Sigmoid colon (tissue), 7 donors: ENCODE measurements around the gene PAH. TPM values are rescaled to one million over a fixed set of nuclear protein-coding genes. Genes with fewer than 3 reads are reported as not detected.

Experiments used
- DNase-seq: peaks from one replicate; pipeline ENCODE4 v3.0.0-alpha.2; 2019
- H3K27ac ChIP-seq, 4 donors: fragments of 200-600 bp; sonication (generic); one replicate each; pipeline ENCODE4 v1.5.1; 2016 to 2019; ENCODE audit warnings: mild to moderate bottlenecking in 1 of 4
- H3K27me3 ChIP-seq, 3 donors: fragments of 200-600 bp; sonication (generic); one replicate each; pipeline ENCODE4 v1.5.1; 2019; ENCODE audit warnings: mild to moderate bottlenecking in 1 of 3
- H3K36me3 ChIP-seq, 4 donors: fragments of 200-600 bp; sonication (generic); one replicate each; pipeline ENCODE4 v1.5.1; 2016 to 2019
- H3K4me1 ChIP-seq, 4 donors: fragments of 200-600 bp; sonication (generic); one replicate each; pipeline ENCODE4 v1.5.1; 2017 to 2019
- H3K4me3 ChIP-seq, 4 donors: fragments of 200-600 bp; sonication (generic); one replicate each; pipeline ENCODE4 v1.5.1; 2017 to 2019; ENCODE audit warnings: mild to moderate bottlenecking in 2 of 4, moderate library complexity in 1 of 4
- H3K9me3 ChIP-seq, 4 donors: fragments of 200-600 bp in 3 of 4; sonication (generic) in 3 of 4; one replicate each; pipeline versions ENCODE4 v1.5.1 to v1.6.1; 2013 to 2019
- EP300 ChIP-seq, 4 donors: sonication (generic); formaldehyde crosslinking; IDR thresholded peaks; one replicate each; pipeline ENCODE4 v1.6.1; 2017; ENCODE audit warnings: antibody characterized with exemption in 4 of 4
- POLR2A ChIP-seq, 2 donors: fragments of 450-650 bp; IDR thresholded peaks; one replicate each; pipeline ENCODE4 v1.6.1; 2016; ENCODE audit warnings: antibody characterized with exemption in 2 of 2, mild to moderate bottlenecking in 2 of 2, moderate library complexity in 2 of 2
- POLR2AphosphoS5 ChIP-seq, 4 donors: sonication (generic); formaldehyde crosslinking; IDR thresholded peaks; one replicate each; pipeline ENCODE4 v1.6.1; 2017; ENCODE audit warnings: antibody characterized with exemption in 4 of 4
- whole genome bisulfite sequencing, 2 donors: extraction: QIAGEN DNeasy Blood & Tissue Kit; methylation state at CpG; one replicate each; pipeline ENCODE4 v1.1.7; 2013; 5-methylcytosine and 5-hydroxymethylcytosine counted together
- intact Hi-C: fragments of 100-400 bp; cut with DNase I; formaldehyde crosslinking; loops from one replicate; pipeline ENCODE4 v1.15.1; 2023
- polyA plus RNA-seq, 3 donors: library from polyadenylated mRNA; stranded (reverse); fragments of 200-250 nt; gene quantifications; one replicate each; pipeline ENCODE4 v1.2.3, GENCODE V29; 2013
- total RNA-seq, 4 donors: library from RNA; depleted of rRNA; stranded (reverse); fragments of >200 nt; gene quantifications; one replicate each; pipeline ENCODE4 v1.1.0, GENCODE V29; 2016
- TF ChIP-seq, protein P1 (sequence below), 4 experiments: fragments of 450-650 bp in 3 of 4; fragments of 200-600 bp in 1 of 4; IDR thresholded peaks; one replicate each; pipeline ENCODE4 v1.5.1; 2016 to 2019; ENCODE audit warnings: antibody characterized with exemption in 4 of 4, mild to moderate bottlenecking in 3 of 4, moderate library complexity in 2 of 4
- donor health status: healthy with polysubstance abuse.
- donor health status: Bipolar disorder and iron deficiency.
- donor health status: healthy.

Gene PAH
- total and polyA plus RNA-seq, 7 donors: 0.19 to 1.1 (median 0.46) TPM; not detected in 3

DNA sequence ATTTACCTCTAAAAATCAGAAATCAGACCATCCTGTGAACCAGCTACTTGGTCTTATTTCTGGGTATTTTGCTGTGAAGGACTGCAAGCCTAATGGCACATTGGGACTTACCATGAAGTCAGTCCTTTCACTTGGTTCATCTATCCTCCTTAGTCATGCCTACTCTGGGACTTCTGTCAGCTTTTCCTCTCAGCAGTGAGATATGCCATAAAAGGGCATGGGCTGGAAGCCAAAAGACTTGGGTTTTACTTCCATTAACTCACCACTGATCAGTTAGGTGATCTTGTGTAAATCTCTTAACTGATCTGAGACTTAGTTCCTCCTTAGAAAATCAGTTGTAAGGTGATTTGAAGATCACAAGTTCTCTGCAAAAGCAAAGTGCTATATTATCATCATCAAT lies 116.5 kb downstream of the PAH start:
- Histone ChIP-seq H3K4me1 (no peaks in the 10 kb centered on the region), H3K4me3 (no peak overlapping the region), H3K36me3 (no peaks in the 10 kb centered on the region), H3K9me3 (no peaks in the 10 kb centered on the region), H3K27ac (no peak overlapping the region), H3K27me3 (no peaks in the 10 kb centered on the region)
- intact Hi-C loops: no loop called here
- DNase-seq: no peak
- TF ChIP-seq, protein P1, sequence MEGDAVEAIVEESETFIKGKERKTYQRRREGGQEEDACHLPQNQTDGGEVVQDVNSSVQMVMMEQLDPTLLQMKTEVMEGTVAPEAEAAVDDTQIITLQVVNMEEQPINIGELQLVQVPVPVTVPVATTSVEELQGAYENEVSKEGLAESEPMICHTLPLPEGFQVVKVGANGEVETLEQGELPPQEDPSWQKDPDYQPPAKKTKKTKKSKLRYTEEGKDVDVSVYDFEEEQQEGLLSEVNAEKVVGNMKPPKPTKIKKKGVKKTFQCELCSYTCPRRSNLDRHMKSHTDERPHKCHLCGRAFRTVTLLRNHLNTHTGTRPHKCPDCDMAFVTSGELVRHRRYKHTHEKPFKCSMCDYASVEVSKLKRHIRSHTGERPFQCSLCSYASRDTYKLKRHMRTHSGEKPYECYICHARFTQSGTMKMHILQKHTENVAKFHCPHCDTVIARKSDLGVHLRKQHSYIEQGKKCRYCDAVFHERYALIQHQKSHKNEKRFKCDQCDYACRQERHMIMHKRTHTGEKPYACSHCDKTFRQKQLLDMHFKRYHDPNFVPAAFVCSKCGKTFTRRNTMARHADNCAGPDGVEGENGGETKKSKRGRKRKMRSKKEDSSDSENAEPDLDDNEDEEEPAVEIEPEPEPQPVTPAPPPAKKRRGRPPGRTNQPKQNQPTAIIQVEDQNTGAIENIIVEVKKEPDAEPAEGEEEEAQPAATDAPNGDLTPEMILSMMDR (IDR thresholded peaks at IDR 0.05): no peak
- no peak for TF ChIP-seq EP300 (IDR thresholded peaks at IDR 0.05)
- no peak for TF ChIP-seq POLR2A (IDR thresholded peaks at IDR 0.05)
- no peak for TF ChIP-seq POLR2AphosphoS5 (IDR thresholded peaks at IDR 0.05)

DNA sequence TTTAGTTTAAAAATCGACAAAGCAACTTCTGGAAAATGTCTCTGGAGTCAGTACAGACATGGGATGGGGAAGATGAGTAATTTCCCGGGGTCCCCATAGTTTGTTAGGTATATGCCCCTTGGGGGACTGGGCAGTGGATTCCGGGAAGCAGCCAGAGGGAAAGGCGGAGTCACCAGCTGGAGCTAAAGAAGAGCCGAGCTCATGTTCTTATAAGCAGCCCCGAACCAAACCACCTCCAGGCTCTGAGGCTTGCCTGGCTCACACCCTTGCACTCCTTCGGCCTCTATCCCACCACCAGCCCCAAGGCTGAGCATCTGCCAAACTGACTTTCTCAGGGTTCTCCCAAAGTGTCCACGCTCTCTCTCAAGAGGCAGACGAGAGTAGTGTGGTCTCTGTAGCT lies 117.8 kb downstream of the PAH start:
- no peak for TF ChIP-seq POLR2AphosphoS5 (IDR thresholded peaks at IDR 0.05)
- TF ChIP-seq POLR2A (IDR thresholded peaks at IDR 0.05): no peak
- TF ChIP-seq, protein P1 (IDR thresholded peaks at IDR 0.05): no peak
- no peak for TF ChIP-seq EP300 (IDR thresholded peaks at IDR 0.05)
- Histone ChIP-seq H3K4me3 (no peak overlapping the region), H3K36me3 (no peaks in the 10 kb centered on the region), H3K27ac (no peak overlapping the region), H3K9me3 (no peaks in the 10 kb centered on the region), H3K4me1 (no peaks in the 10 kb centered on the region), H3K27me3 (no peaks in the 10 kb centered on the region)
- no peak for DNase-seq
- intact Hi-C loops: no loop called here
- 74 to 78% methylated on average over 9 of the region's 9 CpGs for WGBS, 2 donors

DNA sequence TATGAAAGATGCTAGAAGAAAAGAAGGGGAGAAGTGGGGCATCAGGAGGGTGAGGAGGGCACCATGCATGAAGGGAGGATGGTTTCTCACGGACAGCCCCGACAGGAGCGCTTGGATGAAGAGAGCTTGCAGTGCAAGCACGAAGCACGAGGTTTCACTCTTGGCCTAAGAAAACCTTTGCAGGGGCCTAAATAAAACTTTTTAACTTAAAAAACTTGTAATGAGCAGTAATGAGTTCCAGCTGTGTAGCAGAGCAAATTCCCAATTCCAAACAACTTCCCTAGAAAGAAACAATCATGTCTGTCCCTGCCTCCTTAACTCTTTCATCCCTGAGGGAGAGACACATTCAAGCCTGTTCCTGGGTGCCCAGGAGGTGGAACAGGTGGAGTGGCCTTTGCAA lies 119.5 kb downstream of the PAH start:
- intact Hi-C loops: no loop called here
- no peak for DNase-seq
- 68 to 75% methylated on average over 5 of the region's 5 CpGs for WGBS, 2 donors
- no peaks in the 10 kb centered on the region for H3K4me1 ChIP-seq
- TF ChIP-seq EP300 (IDR thresholded peaks at IDR 0.05) (no peak), POLR2AphosphoS5 (IDR thresholded peaks at IDR 0.05) (no peak), POLR2A (IDR thresholded peaks at IDR 0.05) (no peak)
- TF ChIP-seq, protein P1 (IDR thresholded peaks at IDR 0.05): no peak
- H3K36me3 ChIP-seq: no peaks in the 10 kb centered on the region
- no peak overlapping the region for H3K27ac ChIP-seq
- no peaks in the 10 kb centered on the region for H3K9me3 ChIP-seq
- no peak overlapping the region for H3K4me3 ChIP-seq
- no peaks in the 10 kb centered on the region for H3K27me3 ChIP-seq

DNA sequence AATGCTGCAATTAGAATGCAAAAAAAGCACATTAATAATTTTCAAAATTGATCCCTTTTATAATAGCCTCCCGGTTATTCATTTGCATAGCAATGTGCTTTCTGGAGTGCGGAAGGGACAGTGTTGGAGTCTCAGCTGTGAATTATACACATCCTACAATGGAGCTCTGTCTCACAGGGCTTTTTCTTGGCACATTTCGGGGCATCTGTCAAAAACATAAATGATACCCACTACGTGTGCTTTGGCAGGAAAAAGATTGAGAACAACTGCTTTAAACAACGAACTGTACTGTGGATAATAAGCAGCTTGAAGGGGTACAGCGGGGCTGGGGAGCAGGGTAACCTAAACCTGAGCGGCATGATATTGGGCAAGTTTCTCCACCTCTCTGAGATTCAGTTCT lies 123.1 kb downstream of the PAH start:
- 76 to 82% methylated on average over 7 of the region's 7 CpGs for WGBS, 2 donors
- Histone ChIP-seq H3K27ac (no peak overlapping the region), H3K4me3 (no peak overlapping the region), H3K27me3 (no peaks in the 10 kb centered on the region), H3K4me1 (no peaks in the 10 kb centered on the region), H3K36me3 (no peaks in the 10 kb centered on the region), H3K9me3 (no peaks in the 10 kb centered on the region)
- intact Hi-C loops: no loop called here
- TF ChIP-seq POLR2A (IDR thresholded peaks at IDR 0.05) (no peak), EP300 (IDR thresholded peaks at IDR 0.05) (no peak), POLR2AphosphoS5 (IDR thresholded peaks at IDR 0.05) (no peak)
- TF ChIP-seq, protein P1 (IDR thresholded peaks at IDR 0.05): no peak
- DNase-seq: no peak

Other genes starting within 250 kb of the PAH start
- gene ASCL1, start 40.4 kb upstream of the PAH start, total RNA-seq: under 1 TPM in 2 of 4 donors, not detected in 2; under 0.01 to 0.55 TPM
- gene ASCL1, start 40.4 kb upstream of the PAH start, polyA plus RNA-seq: under 1 TPM in 2 of 3 donors, not detected in 1; 0.09 to 0.60 TPM